HPDE6-E6E7 (cell line): ENCODE data around the gene WDHD1.
A peak's percentile ranks its signal among the peaks of the same experiment; 100 is the strongest.
"Not testable (repeated sequence)": the region's sequence is repeated elsewhere in the genome, so short reads cannot be mapped to it uniquely, and the experiment has no call there.

Source experiments
- DNase-seq: peaks from one replicate; pipeline ENCODE4 v3.0.0; 2011; ENCODE audit warnings: missing footprints; ENCODE audit errors: extremely low spot score

The WDHD1 gene

GRCh38 chr14:54908190-54908589 is 118.7 kb downstream of the WDHD1 start:
- DNase-seq: no peak

GRCh38 chr14:54906075-54906474 is 120.8 kb downstream of the WDHD1 start:
- no peak for DNase-seq

GRCh38 chr14:54902521-54903420 is 124.1 kb downstream of the WDHD1 start, which contains the start of gene GCH1:
Gene GCH1 (minus strand): TSS chr14:54902826. CDS start chr14:54902663, 163 bp downstream.
- DNase-seq: peak; percentile 50

GRCh38 chr14:54902143-54902520 is 124.8 kb downstream of the WDHD1 start:
- DNase-seq: no peak

GRCh38 chr14:54901380-54902142 is 125.3 kb downstream of the WDHD1 start:
- DNase-seq: no peak

- DNase-seq: no peak
Measured at GRCh38 chr14:54899573-54899972, 127.3 kb downstream of the WDHD1 start.

GRCh38 chr14:54897809-54898555 is 128.9 kb downstream of the WDHD1 start:
- DNase-seq: not testable (repeated sequence)

GRCh38 chr14:54895683-54896082 is 131.2 kb downstream of the WDHD1 start:
- DNase-seq: no peak

GRCh38 chr14:54894995-54895394 is 131.9 kb downstream of the WDHD1 start:
- DNase-seq: no peak

GRCh38 chr14:54893151-54893760 is 133.6 kb downstream of the WDHD1 start:
- DNase-seq: peak; percentile 63

- no peak for DNase-seq
Measured at GRCh38 chr14:54891471-54892245, 135.2 kb downstream of the WDHD1 start.

GRCh38 chr14:54890788-54891187 is 136.1 kb downstream of the WDHD1 start:
- no peak for DNase-seq

- no peak for DNase-seq
Measured at GRCh38 chr14:54889919-54890318, 137.0 kb downstream of the WDHD1 start.
